Mesenchymal stem cell (in vitro differentiated cells and primary cell): ENCODE measurements around the gene NHEJ1.

ENCODE experiments used
- DNase-seq: peaks from one replicate; pipeline ENCODE4 v3.0.0-alpha.2; 2013
- H2AFZ ChIP-seq: one replicate; pipeline ENCODE4 v1.6.1; 2013; ENCODE audit warnings: low read depth, mild to moderate bottlenecking, control low read depth, inconsistent platforms, low read length, moderate library complexity
- H2AK5ac ChIP-seq: 2 replicates; pipeline ENCODE4 v1.6.1; 2013; ENCODE audit warnings: low read length, moderate library complexity, mild to moderate bottlenecking, inconsistent platforms; ENCODE audit not compliant: severe bottlenecking
- H2BK120ac ChIP-seq: one replicate; pipeline ENCODE4 v1.6.1; 2013; ENCODE audit warnings: low read depth, mild to moderate bottlenecking, inconsistent platforms, low read length, moderate library complexity
- H2BK12ac ChIP-seq, 2 experiments: one replicate each; pipeline ENCODE4 v1.6.1; 2013; ENCODE audit warnings: inconsistent platforms in 2 of 2, low read length in 2 of 2, mild to moderate bottlenecking in 2 of 2, moderate library complexity in 2 of 2, control low read depth in 1 of 2
- H2BK15ac ChIP-seq: one replicate; pipeline ENCODE4 v1.6.1; 2013; ENCODE audit warnings: mild to moderate bottlenecking, low read depth, inconsistent platforms; ENCODE audit not compliant: poor library complexity, severe bottlenecking
- H2BK5ac ChIP-seq: 2 replicates; pipeline ENCODE4 v1.6.1; 2013; ENCODE audit warnings: low read depth, mild to moderate bottlenecking, low read length, control low read depth, inconsistent platforms; ENCODE audit not compliant: poor library complexity, severe bottlenecking
- H3K14ac ChIP-seq, 2 experiments: one replicate each; pipeline ENCODE4 v1.6.1; 2013; ENCODE audit warnings: inconsistent platforms in 2 of 2, low read length in 2 of 2, control low read depth in 1 of 2, mild to moderate bottlenecking in 1 of 2, moderate library complexity in 1 of 2
- H3K18ac ChIP-seq, 2 experiments: one replicate each; pipeline ENCODE4 v1.6.1; 2013; ENCODE audit warnings: inconsistent platforms in 2 of 2, low read length in 2 of 2, control low read depth in 1 of 2, low read depth in 1 of 2, mild to moderate bottlenecking in 1 of 2
- H3K23ac ChIP-seq, 2 experiments: one replicate each; pipeline ENCODE4 v1.6.1; 2013; ENCODE audit warnings: inconsistent platforms in 2 of 2, low read length in 2 of 2, mild to moderate bottlenecking in 2 of 2, moderate library complexity in 2 of 2, control low read depth in 1 of 2
- H3K27ac ChIP-seq: 2 replicates; pipeline ENCODE4 v1.5.1; 2013; ENCODE audit warnings: mild to moderate bottlenecking, moderate library complexity, low read length, control low read depth, inconsistent platforms; ENCODE audit not compliant: poor library complexity, severe bottlenecking
- H3K27me3 ChIP-seq, 2 experiments: 2 replicates each; pipeline versions ENCODE4 v1.6.1 to v1.7.0; 2013; ENCODE audit warnings: low read length in 2 of 2, mild to moderate bottlenecking in 2 of 2, moderate library complexity in 2 of 2, control low read depth in 1 of 2, inconsistent platforms in 1 of 2; ENCODE audit not compliant: control insufficient read depth in 1 of 2, insufficient read depth in 1 of 2
- H3K36me3 ChIP-seq, 2 experiments: 2 replicates each; pipeline versions ENCODE4 v1.6.1 to v1.7.0; 2013; ENCODE audit warnings: low read length in 2 of 2, control low read depth in 1 of 2, inconsistent platforms in 1 of 2, low read depth in 1 of 2, mild to moderate bottlenecking in 1 of 2; ENCODE audit not compliant: insufficient read depth in 2 of 2, control insufficient read depth in 1 of 2
- H3K4ac ChIP-seq, 2 experiments: one replicate each; pipeline ENCODE4 v1.6.1; 2013; ENCODE audit warnings: inconsistent platforms in 2 of 2, low read length in 2 of 2, mild to moderate bottlenecking in 2 of 2, moderate library complexity in 2 of 2, control low read depth in 1 of 2, low read depth in 1 of 2
- H3K4me1 ChIP-seq: 2 replicates; pipeline ENCODE4 v1.6.1; 2013; ENCODE audit warnings: low read depth, low read length, control low read depth; ENCODE audit not compliant: control insufficient read depth, insufficient read depth
- H3K4me2 ChIP-seq: 2 replicates; pipeline ENCODE4 v1.6.1; 2013; ENCODE audit warnings: low read length, mild to moderate bottlenecking, inconsistent platforms; ENCODE audit not compliant: poor library complexity, severe bottlenecking
- H3K4me3 ChIP-seq, 2 experiments: 2 replicates each; pipeline versions ENCODE4 v1.5.1 to v1.7.0; 2013; ENCODE audit warnings: low read length in 2 of 2, mild to moderate bottlenecking in 2 of 2, control low read depth in 1 of 2, low read depth in 1 of 2; ENCODE audit not compliant: insufficient read depth in 1 of 2
- H3K79me1 ChIP-seq: replicated peaks from 2 replicates; pipeline ENCODE4 v1.6.1; 2013; ENCODE audit warnings: mild to moderate bottlenecking, control low read depth, low read length, inconsistent platforms; ENCODE audit not compliant: poor library complexity, severe bottlenecking
- H3K9ac ChIP-seq: 2 replicates; pipeline ENCODE4 v1.7.0; 2013; ENCODE audit warnings: mild to moderate bottlenecking, low read length, moderate library complexity
- H3K9me3 ChIP-seq: 2 replicates; pipeline ENCODE4 v1.7.0; 2013; ENCODE audit warnings: mild to moderate bottlenecking, low read length; ENCODE audit not compliant: control insufficient read depth
- H4K8ac ChIP-seq: one replicate; pipeline ENCODE4 v1.6.1; 2013; ENCODE audit warnings: inconsistent platforms, mild to moderate bottlenecking, low read length, moderate library complexity
- H4K91ac ChIP-seq: one replicate; pipeline ENCODE4 v1.6.1; 2013; ENCODE audit warnings: mild to moderate bottlenecking, low read length, inconsistent platforms
- WGBS: methylation state at CpG from one replicate; pipeline ENCODE4 v1.1.7; 2013; ENCODE audit warnings: mixed read lengths; 5-methylcytosine and 5-hydroxymethylcytosine counted together

The NHEJ1 gene

DNA sequence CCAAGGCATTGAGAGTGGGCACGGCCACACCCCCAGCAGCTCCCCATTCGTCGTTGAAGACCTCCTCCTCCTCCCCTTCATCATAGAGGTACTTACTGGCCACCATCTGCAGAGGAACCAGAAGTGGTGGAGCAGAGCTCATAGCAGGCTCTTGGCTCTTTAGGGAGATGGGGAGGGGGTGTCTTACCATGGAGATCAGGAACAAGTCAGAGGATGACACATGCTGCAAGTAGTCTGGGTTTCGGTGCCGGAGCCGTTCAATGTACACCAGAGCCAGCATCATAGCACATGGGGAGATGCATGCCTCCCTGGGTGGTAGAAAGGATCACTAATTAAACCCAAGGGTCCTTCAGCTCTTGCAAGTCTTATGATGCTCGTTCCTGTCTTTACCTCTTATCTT is 14.2 kb upstream of the NHEJ1 start:
- H3K27ac ChIP-seq, result peak overlapping the region; percentile 64
- peak overlapping the region in 1 of 2 experiments; percentile 14 for H3K4me3 ChIP-seq
- no peak overlapping the region for H2BK15ac ChIP-seq
- H2AFZ ChIP-seq, result no peak overlapping the region
- H3K14ac ChIP-seq, result no peak overlapping the region
- DNase-seq, result no peak
- peaks cover 13% of the 10 kb centered on the region for H3K79me1 ChIP-seq
- H2AK5ac ChIP-seq, result no peak overlapping the region
- H3K23ac ChIP-seq, result no peak overlapping the region
- H3K27me3 ChIP-seq, result no peaks in the 10 kb centered on the region
- H2BK120ac ChIP-seq, result no peak overlapping the region
- H4K8ac ChIP-seq, result no peak overlapping the region
- no peak overlapping the region for H2BK5ac ChIP-seq
- no peak overlapping the region for H3K4ac ChIP-seq
- H3K9ac ChIP-seq, result peak overlapping the region; percentile 23
- 93% methylated on average over 5 of the region's 7 CpGs for WGBS
- H3K4me1 ChIP-seq, result peaks cover 18% of the 10 kb centered on the region
- no peaks in the 10 kb centered on the region for H3K9me3 ChIP-seq
- no peak overlapping the region for H3K4me2 ChIP-seq
- no peak overlapping the region for H2BK12ac ChIP-seq
- no peak overlapping the region for H3K18ac ChIP-seq
- H3K36me3 ChIP-seq, result peaks cover 29 to 44% of the 10 kb centered on the region in 2 experiments
- no peak overlapping the region for H4K91ac ChIP-seq

DNA sequence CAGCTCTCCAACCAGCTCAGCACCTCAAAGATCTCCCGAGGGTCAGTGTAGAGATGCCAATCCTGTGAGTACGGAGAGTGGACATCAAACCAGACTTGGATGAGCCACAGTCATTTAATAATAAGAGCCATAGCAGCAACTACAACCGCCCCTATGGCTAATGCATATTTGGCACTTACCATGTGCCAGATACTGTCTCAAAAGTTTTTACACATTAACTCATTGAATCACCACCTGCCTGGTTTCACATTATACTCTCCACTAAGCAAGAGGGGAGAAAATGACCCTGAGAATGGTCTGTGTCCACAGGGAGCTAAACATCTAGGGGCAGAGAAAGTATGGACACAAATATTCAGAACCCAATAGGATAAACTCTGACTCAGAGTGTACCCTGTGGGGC is 13.5 kb upstream of the NHEJ1 start:
- Histone ChIP-seq H3K9me3 (no peaks in the 10 kb centered on the region), H3K27ac (peak overlapping the region; percentile 30), H3K23ac (no peak overlapping the region), H4K8ac (no peak overlapping the region), H3K4ac (no peak overlapping the region), H2BK15ac (no peak overlapping the region), H3K36me3 (peaks cover 26 to 38% of the 10 kb centered on the region in 2 experiments), H3K79me1 (peaks cover 10% of the 10 kb centered on the region), H2AFZ (no peak overlapping the region), H3K14ac (no peak overlapping the region), H2BK120ac (no peak overlapping the region), H3K4me1 (peaks cover 17% of the 10 kb centered on the region), H2AK5ac (no peak overlapping the region), H3K4me3 (peak overlapping the region in 1 of 2 experiments; percentile 14), H3K18ac (no peak overlapping the region), H2BK5ac (no peak overlapping the region), H3K27me3 (no peaks in the 10 kb centered on the region), H4K91ac (no peak overlapping the region), H2BK12ac (no peak overlapping the region), H3K9ac (peak overlapping the region; percentile 23), H3K4me2 (no peak overlapping the region)
- 93% methylated on average over 3 of the region's 3 CpGs for WGBS
- DNase-seq, result no peak

DNA sequence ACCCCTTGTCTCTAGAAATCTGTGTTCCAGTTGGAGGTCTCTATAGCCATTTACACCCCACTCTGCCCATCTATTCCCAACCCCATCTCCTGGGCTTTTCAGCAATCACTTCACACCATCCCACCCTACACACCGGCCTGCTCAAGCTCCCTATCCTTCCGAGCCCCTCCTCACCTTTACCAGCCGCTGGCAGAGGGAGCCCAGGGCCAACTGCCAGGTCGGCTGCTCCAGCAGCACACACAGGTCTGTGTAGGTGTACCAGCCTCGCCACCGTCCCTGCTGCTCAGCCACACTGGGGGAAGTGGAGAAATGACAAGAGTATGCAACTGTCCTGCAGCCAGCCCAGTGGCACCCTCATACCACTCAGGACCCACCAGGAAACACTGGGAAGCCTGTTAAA is 12.6 kb upstream of the NHEJ1 start:
- Histone ChIP-seq H3K4ac (no peak overlapping the region), H2BK120ac (no peak overlapping the region), H3K4me1 (peaks cover 15% of the 10 kb centered on the region), H3K4me2 (no peak overlapping the region), H2AK5ac (no peak overlapping the region), H3K18ac (no peak overlapping the region), H3K9me3 (no peaks in the 10 kb centered on the region), H4K91ac (no peak overlapping the region), H3K27me3 (no peaks in the 10 kb centered on the region), H3K4me3 (no peak overlapping the region), H2BK12ac (no peak overlapping the region), H2BK5ac (no peak overlapping the region), H3K23ac (no peak overlapping the region), H2AFZ (no peak overlapping the region), H3K27ac (no peak overlapping the region), H3K9ac (no peak overlapping the region), H2BK15ac (no peak overlapping the region), H3K36me3 (peaks cover 26 to 38% of the 10 kb centered on the region in 2 experiments), H3K14ac (no peak overlapping the region), H4K8ac (no peak overlapping the region), H3K79me1 (peaks cover 10% of the 10 kb centered on the region)
- 96% methylated on average over 6 of the region's 6 CpGs for WGBS
- no peak for DNase-seq

DNA sequence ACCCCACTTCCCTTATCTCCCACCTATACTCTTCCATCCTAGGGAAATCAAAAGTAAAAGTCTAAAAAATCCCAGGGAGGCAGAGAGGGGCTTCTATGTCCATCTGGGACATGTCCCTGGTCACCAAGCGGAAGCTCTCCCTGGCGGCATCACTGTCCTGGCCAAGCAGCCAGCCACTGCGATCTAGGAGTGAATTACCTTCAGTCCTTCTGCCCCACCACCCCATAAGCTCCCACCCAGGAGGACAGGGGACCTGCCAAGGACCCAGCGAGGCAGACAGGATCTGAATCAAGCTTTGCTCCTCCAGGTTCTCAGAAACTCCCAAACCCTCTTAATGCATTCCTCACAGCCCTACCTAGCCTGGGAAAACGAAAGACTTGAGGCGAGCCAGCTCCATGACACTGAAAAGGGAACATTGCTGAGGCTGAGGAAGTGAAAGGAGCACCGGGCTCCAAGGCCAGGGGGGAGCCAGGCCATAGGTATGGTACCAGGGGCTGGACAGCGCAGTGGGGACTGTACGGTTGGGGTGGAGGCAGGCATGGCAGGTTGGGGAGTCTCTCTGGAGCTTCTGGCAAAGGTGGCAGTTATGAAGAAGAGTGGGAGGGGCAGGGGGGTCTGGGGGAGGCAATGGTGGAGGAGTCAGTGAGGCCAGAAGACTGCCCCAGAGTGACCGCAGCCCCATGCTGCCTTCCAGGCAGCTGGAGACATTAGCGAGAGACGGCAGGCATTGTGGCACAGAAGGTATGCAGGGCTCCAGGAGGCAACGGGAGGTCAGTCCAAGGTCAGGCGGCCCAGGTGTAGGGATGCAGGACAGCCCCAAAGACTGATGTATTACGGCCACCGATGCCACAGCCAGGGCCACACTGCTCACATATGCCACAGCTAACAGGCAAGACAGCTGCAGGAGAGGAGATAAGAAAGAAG is 11.9 kb upstream of the NHEJ1 start:
- Histone ChIP-seq H2BK15ac (peak overlapping the region; percentile 9), H2BK5ac (no peak overlapping the region), H3K23ac (no peak overlapping the region), H3K27ac (no peak overlapping the region), H4K91ac (no peak overlapping the region), H3K27me3 (no peaks in the 10 kb centered on the region), H3K4me3 (no peak overlapping the region), H3K4ac (no peak overlapping the region), H2AK5ac (no peak overlapping the region), H3K4me1 (peaks cover 15% of the 10 kb centered on the region), H4K8ac (no peak overlapping the region), H3K14ac (no peak overlapping the region), H2BK12ac (no peak overlapping the region), H2AFZ (no peak overlapping the region), H3K36me3 (peaks cover 26 to 38% of the 10 kb centered on the region in 2 experiments), H3K9ac (peak overlapping the region; percentile 76), H2BK120ac (no peak overlapping the region), H3K18ac (no peak overlapping the region), H3K9me3 (no peaks in the 10 kb centered on the region), H3K4me2 (no peak overlapping the region), H3K79me1 (peaks cover 10% of the 10 kb centered on the region)
- no peak for DNase-seq
- WGBS, result 94% methylated on average over 15 of the region's 16 CpGs
